Activated gamma-delta T cell treated with anti-CD3 and anti-CD28 coated beads, Interleukin-2, amount 50 U/mL, for 16 hours (primary cell): ENCODE data around the gene PIGM.

ENCODE experiments used
- DNase-seq: peaks from one replicate; pipeline ENCODE4 v3.0.0-alpha.2; 2020; ENCODE audit warnings: low read depth

Gene PIGM

GRCh38 chr1:160022330-160023310 is 9.2 kb downstream of the PIGM start:
- no peak for DNase-seq

DNA sequence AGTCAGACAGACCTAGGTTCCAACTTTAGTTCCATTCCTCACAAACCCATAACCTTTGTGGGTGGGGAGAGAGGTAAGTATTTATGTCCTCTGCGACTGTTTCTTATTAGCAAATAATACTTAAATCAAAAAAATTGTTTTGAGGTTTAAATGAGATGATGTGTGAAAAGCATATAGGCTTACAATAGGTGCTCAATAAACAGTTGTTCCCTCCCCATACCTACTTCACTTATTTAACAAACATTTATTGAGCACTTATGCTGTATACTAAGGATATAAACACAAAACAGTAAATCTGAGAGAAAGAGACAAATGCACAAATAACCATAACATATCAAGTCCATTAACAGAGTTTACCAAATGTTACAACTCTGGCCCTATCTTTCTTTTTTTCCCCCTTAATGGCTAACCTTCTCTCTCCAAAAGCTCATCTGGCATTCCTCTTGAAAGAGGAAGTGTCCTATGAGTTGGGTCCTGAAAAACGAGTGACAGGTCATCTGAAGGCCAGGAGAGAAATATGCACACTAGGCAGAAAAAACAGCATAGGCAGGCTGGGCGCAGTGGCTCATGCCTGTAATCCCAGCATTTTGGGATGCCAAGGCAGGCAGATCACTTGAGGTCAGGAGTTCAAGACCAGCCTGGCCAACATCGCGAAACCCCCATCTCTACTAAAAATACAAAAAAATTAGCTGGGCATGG is 10.3 kb downstream of the PIGM start:
- no peak for DNase-seq

- DNase-seq = no peak
These were observed 11.6 kb downstream of the PIGM start for GRCh38 chr1:160020196-160020595.

GRCh38 chr1:160018900-160019299 is 12.9 kb downstream of the PIGM start:
- DNase-seq = no peak

- DNase-seq = no peak
These were observed 13.4 kb downstream of the PIGM start for GRCh38 chr1:160018347-160018746.

DNA sequence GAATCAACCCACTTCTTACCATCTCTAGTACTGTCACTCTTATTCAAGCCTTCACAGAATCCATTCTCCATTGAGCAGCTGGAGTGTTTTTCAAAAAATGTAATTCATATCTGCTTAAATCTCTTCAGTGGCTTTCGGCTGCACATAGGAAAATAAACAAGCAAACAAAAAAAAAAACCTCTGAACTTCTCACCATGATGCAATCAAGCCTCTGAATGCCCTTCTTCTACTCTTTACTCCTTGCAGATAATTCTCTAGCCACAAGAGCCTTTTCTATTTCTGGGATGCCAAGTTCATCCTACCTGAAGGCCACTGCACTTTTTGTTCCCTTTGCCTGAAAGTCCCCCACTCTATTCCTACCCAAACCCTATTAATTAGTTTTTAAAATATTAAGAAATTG is 14.2 kb downstream of the PIGM start:
- no peak for DNase-seq

DNA sequence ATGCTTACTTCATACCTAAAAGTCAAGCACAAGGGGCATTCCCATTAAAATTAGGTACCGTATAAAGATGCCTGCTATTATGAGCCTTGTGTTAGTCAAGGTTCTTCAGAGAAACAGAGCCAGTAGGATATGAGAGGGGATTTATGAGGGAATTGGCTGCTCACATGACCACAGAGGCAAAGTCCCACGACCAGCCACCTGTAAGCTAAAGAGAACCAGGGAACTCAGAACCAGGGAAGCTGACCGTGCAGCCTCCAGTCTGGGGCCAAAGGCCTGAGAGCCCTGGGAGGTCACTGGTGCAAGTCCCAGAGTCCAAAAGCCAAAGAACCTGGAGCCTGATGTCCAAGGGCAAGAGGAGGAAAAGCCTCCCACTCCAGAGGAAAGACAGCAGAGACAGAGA is 20.0 kb downstream of the PIGM start:
- DNase-seq = no peak

DNA sequence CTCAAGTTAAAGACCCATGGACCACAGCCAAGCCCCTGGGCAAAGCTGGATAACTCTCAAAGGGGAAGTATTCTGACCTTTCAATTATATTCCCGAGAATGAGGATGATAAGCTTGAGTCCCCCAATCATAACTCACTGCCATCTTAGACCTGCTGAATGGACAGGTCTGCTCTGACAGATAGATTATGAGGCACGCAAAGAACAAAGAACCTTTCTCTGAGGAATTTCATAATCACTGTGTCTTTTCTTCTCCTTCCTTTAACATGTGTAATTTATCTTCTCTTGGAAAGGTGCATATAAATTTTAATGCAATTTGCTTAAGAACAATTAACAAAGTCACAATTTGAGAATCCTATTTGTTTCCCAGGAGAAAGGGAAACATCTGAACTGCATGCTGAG is 22.0 kb downstream of the PIGM start:
- no peak for DNase-seq

GRCh38 chr1:160009081-160009480 is 22.7 kb downstream of the PIGM start:
- no peak for DNase-seq

GRCh38 chr1:160007577-160008200 is 24.1 kb downstream of the PIGM start:
- DNase-seq = no peak

GRCh38 chr1:160006312-160006940 is 25.4 kb downstream of the PIGM start:
- DNase-seq = peak; percentile 50

DNA sequence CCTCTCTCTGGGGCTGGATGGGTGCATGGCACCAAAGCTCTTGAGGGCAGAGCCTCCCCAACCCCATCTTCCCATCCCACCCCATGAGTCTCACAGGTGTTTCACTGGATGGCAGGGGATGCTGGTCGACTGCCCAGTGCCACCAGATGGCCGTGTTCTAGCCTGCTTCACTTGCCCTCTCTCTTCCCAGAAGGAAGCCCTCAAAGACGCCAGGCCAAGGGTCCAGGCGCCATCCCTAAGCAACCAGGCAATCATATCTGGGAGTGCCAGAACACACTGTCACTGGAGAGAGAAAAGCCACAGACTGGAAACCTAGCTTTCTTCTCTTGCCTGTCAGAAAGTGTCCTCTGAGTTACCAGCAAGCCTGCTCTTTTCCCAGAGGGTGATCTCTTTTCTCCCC is 26.7 kb downstream of the PIGM start:
- no peak for DNase-seq

GRCh38 chr1:160004425-160004824 is 27.4 kb downstream of the PIGM start:
- no peak for DNase-seq

DNA sequence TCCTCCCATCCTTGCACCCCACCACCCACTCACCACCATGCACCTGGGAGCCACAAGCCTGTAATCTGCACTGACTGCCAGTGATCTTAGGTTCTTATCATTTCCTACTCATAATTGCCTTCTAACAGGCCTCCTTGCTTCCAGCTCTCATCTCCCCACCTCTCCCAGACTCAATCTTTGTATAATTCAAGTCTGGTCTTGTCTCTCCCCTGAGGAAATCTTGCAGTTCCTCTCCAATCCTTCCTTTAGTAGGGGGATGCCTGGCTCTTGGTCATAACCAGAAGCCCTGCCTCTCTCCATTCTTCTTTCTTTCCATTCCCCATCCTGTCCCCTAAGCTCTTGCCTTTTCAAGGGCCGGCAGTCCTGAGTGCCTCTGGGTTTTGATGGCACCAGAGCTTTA is 27.8 kb downstream of the PIGM start:
- DNase-seq = no peak

DNA sequence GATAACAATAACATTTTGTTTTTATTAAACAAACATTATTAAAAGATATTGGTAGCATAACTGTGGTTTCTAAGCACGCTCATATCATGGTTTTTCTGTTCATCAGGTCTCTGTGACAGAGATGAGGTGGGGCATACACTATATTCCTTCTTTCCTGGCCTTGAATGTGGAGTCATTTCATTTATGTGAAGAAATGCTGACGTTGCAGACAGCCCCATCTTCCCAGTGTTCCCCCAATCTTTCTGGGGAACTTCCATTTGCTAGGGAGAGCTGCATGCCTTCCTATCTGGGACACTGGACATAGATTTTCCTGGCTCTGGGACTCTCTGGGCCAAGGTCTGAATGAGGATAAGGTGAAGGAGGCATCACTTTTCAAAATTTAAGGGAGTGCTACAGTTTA is 30.4 kb downstream of the PIGM start:
- no peak for DNase-seq

DNA sequence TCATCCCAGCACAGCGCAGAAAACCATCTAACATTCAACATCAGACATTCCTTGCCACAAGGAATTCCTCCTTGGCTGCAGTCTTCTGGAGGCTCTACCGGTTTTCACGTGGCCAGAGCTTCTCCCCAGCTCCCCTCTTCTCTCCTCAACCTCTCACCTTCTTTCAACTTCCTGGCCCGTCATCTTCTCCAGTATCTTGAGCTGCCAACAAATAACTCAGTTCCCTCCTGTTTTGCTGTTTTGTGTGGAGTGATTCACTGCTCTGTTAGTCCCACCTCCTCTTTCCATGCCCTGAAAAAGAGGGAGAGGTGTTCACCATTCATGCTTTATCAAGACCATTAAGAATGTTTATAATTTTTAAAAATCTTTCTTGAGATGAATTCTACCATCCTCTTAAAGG is 32.6 kb downstream of the PIGM start:
- DNase-seq = no peak

DNA sequence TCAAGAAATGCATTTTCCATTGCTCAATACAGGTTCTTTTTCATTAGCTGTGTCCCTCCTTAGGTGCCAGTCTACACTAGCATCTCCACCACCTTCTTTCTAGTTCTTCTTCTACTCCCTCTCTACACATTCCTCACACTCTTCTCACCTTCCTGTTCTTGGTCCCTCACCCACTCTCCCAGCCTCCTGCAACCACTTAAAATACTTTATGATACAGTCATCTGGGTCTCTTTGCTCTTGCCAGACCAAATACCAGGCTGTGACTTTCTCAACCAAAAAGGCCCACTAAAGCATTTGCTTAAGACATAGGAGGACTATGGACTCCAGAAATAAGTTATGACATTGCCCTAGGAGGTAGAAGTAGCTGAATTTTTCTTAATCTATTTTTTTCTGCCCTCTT is 35.1 kb downstream of the PIGM start:
- DNase-seq = no peak

- DNase-seq = no peak
These were observed 36.9 kb downstream of the PIGM start for GRCh38 chr1:159994896-159995295.

GRCh38 chr1:159993911-159994310 is 37.9 kb downstream of the PIGM start:
- DNase-seq = no peak

DNA sequence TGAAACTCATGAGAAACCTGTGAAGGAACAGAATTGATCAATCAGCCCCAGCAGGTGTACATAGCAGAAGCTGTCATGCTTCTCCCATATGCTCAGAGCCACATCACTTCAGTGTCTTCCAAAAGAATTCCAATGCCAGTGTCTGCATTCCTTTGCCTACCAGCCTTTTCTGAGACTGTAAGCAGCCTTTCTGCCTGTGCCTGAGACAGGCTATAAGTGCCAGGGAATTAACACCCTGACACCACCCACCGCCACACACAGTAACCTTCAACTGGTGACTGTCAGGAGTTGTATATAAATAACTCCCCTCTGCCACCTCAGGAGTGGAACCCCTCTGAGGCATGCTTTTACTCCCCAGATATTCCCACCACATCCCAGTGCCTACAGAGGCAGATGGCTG is 39.6 kb downstream of the PIGM start:
- DNase-seq = no peak

GRCh38 chr1:159991513-159991912 is 40.3 kb downstream of the PIGM start:
- DNase-seq = no peak

GRCh38 chr1:159990005-159990404 is 41.8 kb downstream of the PIGM start:
- DNase-seq = no peak
